Loucy (cell line): ENCODE results near the gene TSC22D4.
A peak's percentile ranks its signal among the peaks of the same experiment; 100 is the strongest.
"Not testable (repeated sequence)": the region's sequence is repeated elsewhere in the genome, so short reads cannot be mapped to it uniquely, and the experiment has no call there.

Experiments
- H2AFZ ChIP-seq: fragments of 200-600 bp; sonication (generic); 2 replicates; pipeline ENCODE4 v1.6.0; 2016; ENCODE audit warnings: antibody characterized with exemption, mild to moderate bottlenecking, low read length, moderate library complexity
- H3F3A ChIP-seq: fragments of 200-600 bp; 2 replicates; pipeline ENCODE4 v1.6.0; 2016; ENCODE audit warnings: antibody characterized with exemption, low read depth, mild to moderate bottlenecking
- H3K27me3 ChIP-seq: fragments of 200-600 bp; sonication (generic); 2 replicates; pipeline ENCODE4 v1.6.1; 2014; ENCODE audit warnings: low read length, mild to moderate bottlenecking; ENCODE audit not compliant: insufficient read depth, poor library complexity, severe bottlenecking
- H3K36me3 ChIP-seq: fragments of 200-600 bp; sonication (generic); 2 replicates; pipeline ENCODE4 v1.6.1; 2016; ENCODE audit warnings: low read length; ENCODE audit not compliant: insufficient read depth
- H3K4me1 ChIP-seq: fragments of 200-600 bp; sonication (generic); 2 replicates; pipeline ENCODE4 v1.5.1; 2014; ENCODE audit warnings: low read length, mild to moderate bottlenecking; ENCODE audit not compliant: insufficient read depth, poor library complexity, severe bottlenecking
- H3K4me2 ChIP-seq: fragments of 200-600 bp; sonication (generic); 2 replicates; pipeline ENCODE4 v1.6.0; 2014; ENCODE audit warnings: antibody characterized with exemption, low read length, low read depth, mild to moderate bottlenecking; ENCODE audit not compliant: poor library complexity, severe bottlenecking
- H3K4me3 ChIP-seq: fragments of 200-600 bp; sonication (generic); 2 replicates; pipeline ENCODE4 v1.5.1; 2014; ENCODE audit warnings: low read length, mild to moderate bottlenecking, mixed read lengths; ENCODE audit not compliant: poor library complexity, severe bottlenecking
- H3K79me2 ChIP-seq: fragments of 200-600 bp; sonication (generic); 2 replicates; pipeline ENCODE4 v1.6.1; 2014; ENCODE audit warnings: low read length; ENCODE audit not compliant: insufficient read depth
- H3K9ac ChIP-seq: fragments of 200-600 bp; sonication (generic); 2 replicates; pipeline ENCODE4 v1.6.0; 2014; ENCODE audit warnings: mild to moderate bottlenecking, low read depth, low read length, moderate library complexity; ENCODE audit not compliant: poor library complexity, severe bottlenecking
- H3K9me2 ChIP-seq: fragments of 200-600 bp; sonication (generic); replicated peaks from 2 replicates; pipeline ENCODE4 v1.6.1; 2016; ENCODE audit warnings: low read depth, low read length, mixed read lengths
- H3K9me3 ChIP-seq: fragments of 200-600 bp; sonication (generic); 2 replicates; pipeline ENCODE4 v1.6.1; 2014; ENCODE audit warnings: mild to moderate bottlenecking, antibody characterized with exemption, low read length, low read depth; ENCODE audit not compliant: insufficient read depth
- H4K20me1 ChIP-seq: fragments of 200-600 bp; sonication (generic); 2 replicates; pipeline ENCODE4 v1.6.0; 2014; ENCODE audit warnings: antibody characterized with exemption, low read length, mild to moderate bottlenecking; ENCODE audit not compliant: insufficient read depth, poor library complexity, severe bottlenecking
- CTCF ChIP-seq: fragments of 200-600 bp; sonication (generic); conservative IDR thresholded peaks from 2 replicates; pipeline ENCODE4 v1.5.1; 2014; ENCODE audit warnings: mild to moderate bottlenecking, antibody characterized with exemption, low read length
- EZH2phosphoT487 ChIP-seq: fragments of 200-600 bp; IDR thresholded peaks from 2 replicates; pipeline ENCODE4 v1.6.1; 2018; ENCODE audit warnings: antibody characterized with exemption, mild to moderate bottlenecking, moderate library complexity, borderline replicate concordance

Gene TSC22D4

GRCh38 chr7:100444311-100445278, 34.4 kb downstream of the TSC22D4 start:
- H3K27me3 ChIP-seq: no peaks in the 10 kb centered on the region
- no peaks in the 10 kb centered on the region for H3K9me3 ChIP-seq
- H2AFZ ChIP-seq: peak overlapping the region; percentile 18; the same call in 1 of the 2 replicates
- no peaks in the 10 kb centered on the region for H3K36me3 ChIP-seq
- TF ChIP-seq CTCF (no peak), EZH2phosphoT487 (no peak)
- peaks cover 12% of the 10 kb centered on the region for H3K4me1 ChIP-seq
- peak overlapping the region; percentile 38 for H3K4me2 ChIP-seq
- H3K9ac ChIP-seq: peak overlapping the region; percentile 53
- no peak overlapping the region for H3K4me3 ChIP-seq
- no peaks in the 10 kb centered on the region for H3K79me2 ChIP-seq
- H3F3A ChIP-seq: no peaks in the 10 kb centered on the region
- no peaks in the 10 kb centered on the region for H3K9me2 ChIP-seq
- no peaks in the 10 kb centered on the region for H4K20me1 ChIP-seq

GRCh38 chr7:100443096-100443840, 35.7 kb downstream of the TSC22D4 start:
- no peaks in the 10 kb centered on the region for H4K20me1 ChIP-seq
- no peaks in the 10 kb centered on the region for H3K36me3 ChIP-seq
- H3K9me3 ChIP-seq: no peaks in the 10 kb centered on the region
- H3K4me2 ChIP-seq: no peak overlapping the region
- TF ChIP-seq CTCF (no peak), EZH2phosphoT487 (no peak)
- H3K9ac ChIP-seq: no peak overlapping the region
- H3K27me3 ChIP-seq: no peaks in the 10 kb centered on the region
- H3K4me3 ChIP-seq: no peak overlapping the region
- peaks cover 12% of the 10 kb centered on the region for H3K4me1 ChIP-seq
- H2AFZ ChIP-seq: no peak overlapping the region
- H3K9me2 ChIP-seq: no peaks in the 10 kb centered on the region
- no peaks in the 10 kb centered on the region for H3K79me2 ChIP-seq
- H3F3A ChIP-seq: no peaks in the 10 kb centered on the region

GRCh38 chr7:100441641-100442535, 37.1 kb downstream of the TSC22D4 start:
- Histone ChIP-seq H4K20me1 (no peaks in the 10 kb centered on the region), H3K9me2 (no peaks in the 10 kb centered on the region), H3K9me3 (no peaks in the 10 kb centered on the region), H3K4me1 (peaks cover 12% of the 10 kb centered on the region), H3F3A (no peaks in the 10 kb centered on the region), H3K4me2 (no peak overlapping the region), H3K36me3 (no peaks in the 10 kb centered on the region), H3K9ac (no peak overlapping the region), H2AFZ (no peak overlapping the region), H3K4me3 (no peak overlapping the region), H3K79me2 (no peaks in the 10 kb centered on the region), H3K27me3 (no peaks in the 10 kb centered on the region)
- TF ChIP-seq EZH2phosphoT487 (no peak), CTCF (no peak)

GRCh38 chr7:100439244-100439643, 39.8 kb downstream of the TSC22D4 start:
- not testable (repeated sequence) for H3K9me3 ChIP-seq, H3K4me2 ChIP-seq, H3K27me3 ChIP-seq, H3K9me2 ChIP-seq, H3F3A ChIP-seq, H3K4me3 ChIP-seq, H2AFZ ChIP-seq, H3K9ac ChIP-seq, H3K36me3 ChIP-seq
- Histone ChIP-seq H4K20me1 (peaks cover 15% of the 10 kb centered on the region), H3K4me1 (peaks cover 11% of the 10 kb centered on the region), H3K79me2 (peaks cover 20% of the 10 kb centered on the region)
